Lung (tissue), 12 donors: ENCODE measurements around the gene DMBX1. TPM values are rescaled to one million over a fixed set of nuclear protein-coding genes. Genes with fewer than 3 reads are reported as not detected.

ENCODE experiments used
- ATAC-seq: fragments of 200-7000 bp; cut with Tn5 transposase; one replicate; pipeline ENCODE4 v1.9.1; 2020; ENCODE audit warnings: moderate number of reproducible peaks; ENCODE audit not compliant: insufficient read depth, low FRiP score
- DNase-seq, 3 donors: peaks; one replicate each; pipeline ENCODE4 v3.0.0-alpha.2; 2013 to 2017
- H3K27ac ChIP-seq, 2 donors: one replicate each; pipeline ENCODE4 v1.5.1; 2013; ENCODE audit warnings: mild to moderate bottlenecking in 2 of 2, moderate library complexity in 2 of 2, control low read depth in 1 of 2, inconsistent platforms in 1 of 2, low read depth in 1 of 2, low read length in 1 of 2
- H3K27me3 ChIP-seq, 3 donors: one replicate each; pipeline ENCODE4 v1.5.1; 2013; ENCODE audit warnings: low read length in 2 of 3; ENCODE audit not compliant: control insufficient read depth in 3 of 3, insufficient read depth in 3 of 3
- H3K36me3 ChIP-seq, 4 donors: one replicate each; pipeline ENCODE4 v1.5.1; 2013; ENCODE audit warnings: low read length in 4 of 4, mild to moderate bottlenecking in 1 of 4, moderate library complexity in 1 of 4; ENCODE audit not compliant: control insufficient read depth in 4 of 4, insufficient read depth in 4 of 4
- H3K4me1 ChIP-seq, 5 donors: one replicate each; pipeline ENCODE4 v1.5.1; 2013; ENCODE audit warnings: low read length in 5 of 5, mild to moderate bottlenecking in 2 of 5, moderate library complexity in 1 of 5; ENCODE audit not compliant: control insufficient read depth in 5 of 5, insufficient read depth in 5 of 5
- H3K4me3 ChIP-seq: one replicate; pipeline ENCODE4 v1.5.1; 2013; ENCODE audit warnings: mild to moderate bottlenecking, control low read depth, moderate library complexity
- H3K9ac ChIP-seq, 2 donors: one replicate each; pipeline ENCODE4 v1.5.1; 2013; ENCODE audit warnings: low read length in 2 of 2, control low read depth in 1 of 2; ENCODE audit not compliant: insufficient read depth in 1 of 2
- H3K9me3 ChIP-seq, 4 donors: one replicate each; pipeline ENCODE4 v1.5.1; 2013; ENCODE audit warnings: low read length in 3 of 4, mild to moderate bottlenecking in 1 of 4, moderate library complexity in 1 of 4; ENCODE audit not compliant: control insufficient read depth in 4 of 4, insufficient read depth in 3 of 4
- WGBS, 2 donors: extraction: QIAGEN DNeasy Blood & Tissue Kit; methylation state at CpG; one replicate each; pipeline ENCODE4 v1.1.7; 2013; 5-methylcytosine and 5-hydroxymethylcytosine counted together
- polyA plus RNA-seq, 2 donors: library from polyadenylated mRNA; stranded (reverse); fragments of 200-250 nt; gene quantifications; one replicate each; pipeline ENCODE4 v1.2.1, GENCODE V29; 2013
- total RNA-seq, 2 donors: library from RNA; depleted of rRNA in 1 of 2; stranded (reverse); fragments of >200 nt in 1 of 2; gene quantifications; one replicate each; pipeline ENCODE4 v1.2.1, GENCODE V29; 2014 to 2021
- TF ChIP-seq, protein P1 (sequence below): IDR thresholded peaks from 2 replicates; pipeline ENCODE4 v1.5.1; 2012; ENCODE audit warnings: mild to moderate bottlenecking; ENCODE audit errors: control extremely low read depth, extremely low read depth
- donor health status: control.
- donor health status: control.
- donor health status: Bipolar disorder and iron deficiency.
- donor health status: healthy.
- donor health status: DM: yes; HTN: yes; CAD: no.

Gene DMBX1
- total and polyA plus RNA-seq, 4 donors: 0.01 to 0.09 TPM; not detected in 2

- Histone ChIP-seq H3K36me3 (no peaks in the 10 kb centered on the region), H3K9ac (no peak overlapping the region), H3K4me1 (peaks cover 0 to 6% (median 0%) of the 10 kb centered on the region in 5 donors), H3K9me3 (no peaks in the 10 kb centered on the region), H3K4me3 (no peak overlapping the region), H3K27ac (no peak overlapping the region), H3K27me3 (peaks cover 0 to 49% (median 12%) of the 10 kb centered on the region in 3 donors)
- 89 to 92% methylated on average over 2 of the region's 2 CpGs for WGBS, 2 donors
- ATAC-seq: no peak
- TF ChIP-seq, protein P1, sequence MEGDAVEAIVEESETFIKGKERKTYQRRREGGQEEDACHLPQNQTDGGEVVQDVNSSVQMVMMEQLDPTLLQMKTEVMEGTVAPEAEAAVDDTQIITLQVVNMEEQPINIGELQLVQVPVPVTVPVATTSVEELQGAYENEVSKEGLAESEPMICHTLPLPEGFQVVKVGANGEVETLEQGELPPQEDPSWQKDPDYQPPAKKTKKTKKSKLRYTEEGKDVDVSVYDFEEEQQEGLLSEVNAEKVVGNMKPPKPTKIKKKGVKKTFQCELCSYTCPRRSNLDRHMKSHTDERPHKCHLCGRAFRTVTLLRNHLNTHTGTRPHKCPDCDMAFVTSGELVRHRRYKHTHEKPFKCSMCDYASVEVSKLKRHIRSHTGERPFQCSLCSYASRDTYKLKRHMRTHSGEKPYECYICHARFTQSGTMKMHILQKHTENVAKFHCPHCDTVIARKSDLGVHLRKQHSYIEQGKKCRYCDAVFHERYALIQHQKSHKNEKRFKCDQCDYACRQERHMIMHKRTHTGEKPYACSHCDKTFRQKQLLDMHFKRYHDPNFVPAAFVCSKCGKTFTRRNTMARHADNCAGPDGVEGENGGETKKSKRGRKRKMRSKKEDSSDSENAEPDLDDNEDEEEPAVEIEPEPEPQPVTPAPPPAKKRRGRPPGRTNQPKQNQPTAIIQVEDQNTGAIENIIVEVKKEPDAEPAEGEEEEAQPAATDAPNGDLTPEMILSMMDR: no peak
- no peak for DNase-seq
Observed at GRCh38 chr1:46476673-46477072, 13.0 kb upstream of the DMBX1 start.

GRCh38 chr1:46477153-46477929 is 12.3 kb upstream of the DMBX1 start:
- Histone ChIP-seq H3K36me3 (no peaks in the 10 kb centered on the region), H3K9ac (no peak overlapping the region), H3K4me1 (peaks cover 0 to 6% (median 0%) of the 10 kb centered on the region in 5 donors), H3K9me3 (no peaks in the 10 kb centered on the region), H3K27me3 (peaks cover 0 to 55% (median 12%) of the 10 kb centered on the region in 3 donors), H3K27ac (no peak overlapping the region), H3K4me3 (no peak overlapping the region)
- DNase-seq: peak; percentile 64 to 78 (median 76)
- 32 to 35% methylated on average over 11 of the region's 11 CpGs for WGBS, 2 donors
- TF ChIP-seq, protein P1: peak; percentile 63
- peak; percentile 90 for ATAC-seq

- ATAC-seq (no peak), DNase-seq (no peak)
- Histone ChIP-seq H3K27ac (no peak overlapping the region), H3K36me3 (no peaks in the 10 kb centered on the region), H3K9ac (no peak overlapping the region), H3K27me3 (peaks cover 5 to 58% (median 22%) of the 10 kb centered on the region in 3 donors), H3K4me1 (peaks cover 0 to 6% (median 0%) of the 10 kb centered on the region in 5 donors), H3K9me3 (no peaks in the 10 kb centered on the region), H3K4me3 (no peak overlapping the region)
- 70 to 72% methylated on average over 8 of the region's 8 CpGs for WGBS, 2 donors
- TF ChIP-seq, protein P1: no peak
Observed at GRCh38 chr1:46478721-46479485, 10.7 kb upstream of the DMBX1 start.
